ENCODE data around the gene CBR3. TPM values are rescaled to one million over a fixed set of nuclear protein-coding genes. Genes with fewer than 3 reads are reported as not detected.

CBR3 gene
- total and polyA plus RNA-seq, 2 donors (not counting 1 experiment from before 2014, with no cell fraction given) = 1.9 to 11.3 TPM

DNA sequence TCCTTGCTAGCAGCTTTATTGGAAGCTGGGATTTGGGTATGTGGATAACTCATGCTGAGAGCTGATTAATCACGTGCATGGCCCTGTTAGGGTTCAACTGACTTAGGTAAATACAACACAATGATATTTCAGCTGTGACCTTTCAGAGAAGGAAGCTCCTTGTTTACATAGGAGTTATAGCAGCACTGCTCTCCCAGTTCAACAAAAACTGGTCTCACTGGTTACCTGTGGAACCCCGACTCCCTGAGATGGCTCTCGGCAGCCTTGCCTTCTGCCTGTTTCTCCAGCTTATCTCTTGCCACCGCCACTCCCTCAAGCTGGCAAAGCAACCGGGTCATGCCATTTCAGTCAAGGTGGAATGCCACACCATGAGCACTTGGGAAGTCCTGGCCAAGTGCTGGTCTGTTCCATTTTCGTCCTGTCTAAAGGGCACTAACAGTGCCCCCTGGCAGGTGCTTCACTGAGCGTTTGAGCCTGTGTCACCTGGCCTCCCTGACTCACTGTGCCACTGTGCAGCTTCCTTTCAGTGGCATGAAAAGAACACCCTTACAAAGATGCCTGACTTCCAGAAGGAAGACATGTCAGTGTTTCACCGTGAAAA, 53.3 kb downstream of the CBR3 start:
- WGBS (ENCODE audit: insufficient coverage) = 91% methylated on average over 8 of the region's 8 CpGs
- Histone ChIP-seq H3K9me3 (ENCODE audit: control extremely low read depth in 1 of 3, control insufficient read depth in 2 of 3, insufficient read depth in 1 of 3, low read length in 2 of 3) (no peaks in the 10 kb centered on the region), H3K4me1 (ENCODE audit: control insufficient read depth in 2 of 2, insufficient read depth in 2 of 2, low read length in 2 of 2) (peaks cover 1 to 3% of the 10 kb centered on the region in 2 donors), H3K27ac (ENCODE audit: low read length in 2 of 2) (no peak overlapping the region), H3K4me2 (replicated peaks; ENCODE audit: low read depth, low read length, poor library complexity, severe bottlenecking) (no peak overlapping the region), H3K36me3 (replicated peaks in 1 of 2; ENCODE audit: control extremely low read depth in 1 of 2, control insufficient read depth in 1 of 2, extremely low read depth in 1 of 2, insufficient read depth in 2 of 2, low read length in 1 of 2) (peaks cover 5 to 46% of the 10 kb centered on the region in 2 experiments), H2AFZ (ENCODE audit: insufficient read depth, low read depth, low read length, poor library complexity, severe bottlenecking) (no peak overlapping the region), H4K20me1 (ENCODE audit: control insufficient read depth, insufficient read depth, low read length, poor library complexity, severe bottlenecking) (peaks cover 35% of the 10 kb centered on the region), H3K4me3 (ENCODE audit: control extremely low read depth in 1 of 5, extremely low read depth in 1 of 5, insufficient read depth in 1 of 5, low read depth in 2 of 5, low read length in 4 of 5) (no peak overlapping the region), H3K27me3 (replicated peaks in 1 of 4; ENCODE audit: control extremely low read depth in 1 of 4, control insufficient read depth in 3 of 4, insufficient read depth in 4 of 4, low read length in 3 of 4) (no peaks in the 10 kb centered on the region), H3K79me2 (ENCODE audit: control insufficient read depth, insufficient read depth, low read length) (peaks cover 57% of the 10 kb centered on the region), H3K9ac (ENCODE audit: low read length) (no peak overlapping the region)
- intact Hi-C loops (cut with micrococcal nuclease) = no loop called here
- H3K27ac Mint-ChIP-seq = no peak overlapping the region
- no peaks in the 10 kb centered on the region for H3K27me3 Mint-ChIP-seq
- ChIA-PET CTCF (interaction anchor here (1.5 kb wide), 1 partner anchor 11 kb away, joined by 4 read pairs; no protein-coding TSS in a partner anchor), POLR2A (no interaction called here)
- TF ChIP-seq EZH2 (IDR thresholded peaks at IDR 0.05; ENCODE audit: borderline replicate concordance, insufficient read depth, low read depth, low read length, poor library complexity, severe bottlenecking) = no peak
- TF ChIP-seq, protein P1, sequence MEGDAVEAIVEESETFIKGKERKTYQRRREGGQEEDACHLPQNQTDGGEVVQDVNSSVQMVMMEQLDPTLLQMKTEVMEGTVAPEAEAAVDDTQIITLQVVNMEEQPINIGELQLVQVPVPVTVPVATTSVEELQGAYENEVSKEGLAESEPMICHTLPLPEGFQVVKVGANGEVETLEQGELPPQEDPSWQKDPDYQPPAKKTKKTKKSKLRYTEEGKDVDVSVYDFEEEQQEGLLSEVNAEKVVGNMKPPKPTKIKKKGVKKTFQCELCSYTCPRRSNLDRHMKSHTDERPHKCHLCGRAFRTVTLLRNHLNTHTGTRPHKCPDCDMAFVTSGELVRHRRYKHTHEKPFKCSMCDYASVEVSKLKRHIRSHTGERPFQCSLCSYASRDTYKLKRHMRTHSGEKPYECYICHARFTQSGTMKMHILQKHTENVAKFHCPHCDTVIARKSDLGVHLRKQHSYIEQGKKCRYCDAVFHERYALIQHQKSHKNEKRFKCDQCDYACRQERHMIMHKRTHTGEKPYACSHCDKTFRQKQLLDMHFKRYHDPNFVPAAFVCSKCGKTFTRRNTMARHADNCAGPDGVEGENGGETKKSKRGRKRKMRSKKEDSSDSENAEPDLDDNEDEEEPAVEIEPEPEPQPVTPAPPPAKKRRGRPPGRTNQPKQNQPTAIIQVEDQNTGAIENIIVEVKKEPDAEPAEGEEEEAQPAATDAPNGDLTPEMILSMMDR (IDR thresholded peaks at IDR 0.05) = no peak
- H3K4me1 Mint-ChIP-seq = peaks cover 15% of the 10 kb centered on the region
- DNase-seq (no peak), ATAC-seq (ENCODE audit: low read depth) (no peak)
- no peaks in the 10 kb centered on the region for H3K9me3 Mint-ChIP-seq (ENCODE audit: insufficient read depth)
- H3K4me3 Mint-ChIP-seq = no peak overlapping the region

DNA sequence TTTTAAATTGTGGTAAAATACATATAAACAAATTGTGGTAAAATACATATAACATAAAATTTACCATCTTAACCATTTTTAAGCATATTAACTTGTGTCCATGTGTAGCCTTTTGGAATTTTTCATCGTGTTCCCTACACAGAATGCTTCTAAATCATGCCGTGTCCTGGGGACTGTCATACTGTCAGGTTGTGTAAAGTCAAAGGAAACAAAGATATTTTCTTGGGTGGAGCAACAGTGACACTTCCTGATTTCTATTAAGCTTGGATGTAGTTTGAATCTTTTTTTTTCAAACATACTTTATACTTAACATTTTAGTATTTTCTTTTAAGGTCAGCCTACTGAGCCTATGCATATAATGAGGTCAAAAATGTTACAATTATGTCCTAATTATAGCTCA, 54.1 kb downstream of the CBR3 start:
- no peak for ATAC-seq (ENCODE audit: low read depth)
- Histone ChIP-seq H3K4me1 (ENCODE audit: control insufficient read depth in 2 of 2, insufficient read depth in 2 of 2, low read length in 2 of 2) (no peaks in the 10 kb centered on the region), H4K20me1 (ENCODE audit: control insufficient read depth, insufficient read depth, low read length, poor library complexity, severe bottlenecking) (peaks cover 38% of the 10 kb centered on the region), H2AFZ (ENCODE audit: insufficient read depth, low read depth, low read length, poor library complexity, severe bottlenecking) (no peak overlapping the region), H3K4me3 (ENCODE audit: control extremely low read depth in 1 of 5, extremely low read depth in 1 of 5, insufficient read depth in 1 of 5, low read depth in 2 of 5, low read length in 4 of 5) (no peak overlapping the region), H3K9me3 (ENCODE audit: control extremely low read depth in 1 of 3, control insufficient read depth in 2 of 3, insufficient read depth in 1 of 3, low read length in 2 of 3) (no peaks in the 10 kb centered on the region), H3K9ac (ENCODE audit: low read length) (no peak overlapping the region), H3K27me3 (replicated peaks in 1 of 4; ENCODE audit: control extremely low read depth in 1 of 4, control insufficient read depth in 3 of 4, insufficient read depth in 4 of 4, low read length in 3 of 4) (no peaks in the 10 kb centered on the region), H3K79me2 (ENCODE audit: control insufficient read depth, insufficient read depth, low read length) (peaks cover 54% of the 10 kb centered on the region), H3K4me2 (replicated peaks; ENCODE audit: low read depth, low read length, poor library complexity, severe bottlenecking) (no peak overlapping the region), H3K36me3 (replicated peaks in 1 of 2; ENCODE audit: control extremely low read depth in 1 of 2, control insufficient read depth in 1 of 2, extremely low read depth in 1 of 2, insufficient read depth in 2 of 2, low read length in 1 of 2) (peaks cover 7 to 44% of the 10 kb centered on the region in 2 experiments), H3K27ac (ENCODE audit: low read length in 2 of 2) (no peak overlapping the region)
- DNase-seq = no peak
- no peak overlapping the region for H3K4me3 Mint-ChIP-seq
- H3K27me3 Mint-ChIP-seq = no peaks in the 10 kb centered on the region
- H3K9me3 Mint-ChIP-seq (ENCODE audit: insufficient read depth) = no peaks in the 10 kb centered on the region
- H3K4me1 Mint-ChIP-seq = peaks cover 11% of the 10 kb centered on the region
- ChIA-PET CTCF (interaction anchor here (1.2 kb wide), 1 partner anchor 21 kb away, joined by 4 read pairs; no protein-coding TSS in a partner anchor), POLR2A (no interaction called here)
- no peak overlapping the region for H3K27ac Mint-ChIP-seq
- intact Hi-C loops (cut with micrococcal nuclease) = no loop called here
- TF ChIP-seq, protein P1 (IDR thresholded peaks at IDR 0.05) = no peak
- no peak for TF ChIP-seq EZH2 (IDR thresholded peaks at IDR 0.05; ENCODE audit: borderline replicate concordance, insufficient read depth, low read depth, low read length, poor library complexity, severe bottlenecking)
- no CpG with 5 or more reads among the region's 2 CpGs for WGBS (ENCODE audit: insufficient coverage)
